Fibroblast of the aortic adventitia (primary cell): ENCODE results near the gene PAGE4. TPM values are rescaled to one million over a fixed set of nuclear protein-coding genes. Genes with fewer than 3 reads are reported as not detected.

Experiments
- DNase-seq: peaks from one replicate; pipeline ENCODE4 v3.0.0-alpha.2; 2010; ENCODE audit warnings: low read depth
- H3K4me3 ChIP-seq: 2 replicates; pipeline ENCODE4 v1.5.1; 2011; ENCODE audit warnings: low read depth, mild to moderate bottlenecking, control low read depth, low read length, moderate library complexity
- total RNA-seq: library from RNA; depleted of rRNA; stranded (reverse); fragments of >200 nt; gene quantifications from 2 replicates; pipeline ENCODE4 v1.2.3, GENCODE V29; 2012; ENCODE audit warnings: low replicate concordance
- TF ChIP-seq, protein P1 (sequence below): IDR thresholded peaks from 2 replicates; pipeline ENCODE4 v1.5.1; 2011; ENCODE audit warnings: mild to moderate bottlenecking, low read length, control low read depth, inconsistent platforms; ENCODE audit not compliant: insufficient read depth

PAGE4 gene
- total RNA-seq, 1 donor, result not detected

DNA sequence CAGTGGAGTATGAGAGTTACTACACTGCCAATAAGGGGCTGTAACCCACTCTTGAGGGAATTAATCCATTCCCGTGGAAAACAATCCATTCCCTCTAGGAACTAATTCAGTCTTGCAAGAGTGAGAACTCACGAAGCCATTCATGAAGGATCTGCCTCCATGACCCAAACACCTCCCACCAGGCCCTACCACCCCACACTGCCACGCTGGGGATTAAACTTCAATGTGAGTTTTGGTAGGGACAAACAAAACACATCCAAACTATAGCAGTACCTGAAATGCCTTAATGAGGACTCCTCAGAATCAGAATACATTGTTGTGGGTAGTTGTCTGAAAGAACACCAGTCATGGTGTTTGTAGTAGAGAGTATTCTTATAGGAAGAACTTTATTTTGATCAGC lies 19.2 kb downstream of the PAGE4 start:
- TF ChIP-seq, protein P1, sequence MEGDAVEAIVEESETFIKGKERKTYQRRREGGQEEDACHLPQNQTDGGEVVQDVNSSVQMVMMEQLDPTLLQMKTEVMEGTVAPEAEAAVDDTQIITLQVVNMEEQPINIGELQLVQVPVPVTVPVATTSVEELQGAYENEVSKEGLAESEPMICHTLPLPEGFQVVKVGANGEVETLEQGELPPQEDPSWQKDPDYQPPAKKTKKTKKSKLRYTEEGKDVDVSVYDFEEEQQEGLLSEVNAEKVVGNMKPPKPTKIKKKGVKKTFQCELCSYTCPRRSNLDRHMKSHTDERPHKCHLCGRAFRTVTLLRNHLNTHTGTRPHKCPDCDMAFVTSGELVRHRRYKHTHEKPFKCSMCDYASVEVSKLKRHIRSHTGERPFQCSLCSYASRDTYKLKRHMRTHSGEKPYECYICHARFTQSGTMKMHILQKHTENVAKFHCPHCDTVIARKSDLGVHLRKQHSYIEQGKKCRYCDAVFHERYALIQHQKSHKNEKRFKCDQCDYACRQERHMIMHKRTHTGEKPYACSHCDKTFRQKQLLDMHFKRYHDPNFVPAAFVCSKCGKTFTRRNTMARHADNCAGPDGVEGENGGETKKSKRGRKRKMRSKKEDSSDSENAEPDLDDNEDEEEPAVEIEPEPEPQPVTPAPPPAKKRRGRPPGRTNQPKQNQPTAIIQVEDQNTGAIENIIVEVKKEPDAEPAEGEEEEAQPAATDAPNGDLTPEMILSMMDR, result no peak
- H3K4me3 ChIP-seq, result no peak overlapping the region
- DNase-seq, result no peak

DNA sequence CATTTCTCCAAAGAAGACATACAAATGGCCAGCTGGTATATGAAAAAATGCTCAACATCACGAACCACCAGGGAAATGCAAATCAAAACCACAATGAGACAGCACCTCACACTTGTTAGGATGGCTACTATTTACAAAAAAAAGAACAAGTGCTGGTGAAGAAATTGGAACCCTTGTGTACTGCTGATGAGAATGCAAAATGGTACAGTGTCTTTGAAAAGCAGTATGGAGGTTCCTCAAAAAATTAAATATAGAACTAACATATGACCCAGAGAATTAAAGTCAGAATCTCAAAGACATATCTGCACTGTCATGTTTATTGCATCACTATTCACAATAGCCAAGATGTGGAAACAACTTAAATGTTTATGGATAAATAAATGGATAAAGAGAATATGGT lies 20.9 kb downstream of the PAGE4 start:
- TF ChIP-seq, protein P1, result no peak
- H3K4me3 ChIP-seq, result no peak overlapping the region
- no peak for DNase-seq

DNA sequence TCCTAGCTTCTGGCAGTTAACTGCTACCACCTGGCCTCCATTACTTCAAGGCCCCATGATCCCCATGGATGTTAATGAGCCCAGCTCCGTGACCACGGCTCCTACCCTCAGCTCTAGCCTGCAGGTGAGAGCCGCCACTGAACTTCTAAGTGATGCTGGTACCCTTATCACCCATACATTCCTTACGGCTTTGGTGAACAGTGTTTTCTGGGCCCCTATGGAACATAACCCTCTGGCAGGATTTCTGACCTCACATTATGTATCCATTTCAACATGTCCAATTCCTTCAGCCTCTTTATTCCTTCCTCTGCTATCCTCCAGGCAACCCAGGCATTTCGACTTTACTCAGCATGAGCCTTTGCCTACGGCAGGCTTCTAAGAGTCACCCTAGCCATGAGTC lies 24.6 kb downstream of the PAGE4 start:
- TF ChIP-seq, protein P1, result no peak
- no peak overlapping the region for H3K4me3 ChIP-seq
- DNase-seq, result no peak

DNA sequence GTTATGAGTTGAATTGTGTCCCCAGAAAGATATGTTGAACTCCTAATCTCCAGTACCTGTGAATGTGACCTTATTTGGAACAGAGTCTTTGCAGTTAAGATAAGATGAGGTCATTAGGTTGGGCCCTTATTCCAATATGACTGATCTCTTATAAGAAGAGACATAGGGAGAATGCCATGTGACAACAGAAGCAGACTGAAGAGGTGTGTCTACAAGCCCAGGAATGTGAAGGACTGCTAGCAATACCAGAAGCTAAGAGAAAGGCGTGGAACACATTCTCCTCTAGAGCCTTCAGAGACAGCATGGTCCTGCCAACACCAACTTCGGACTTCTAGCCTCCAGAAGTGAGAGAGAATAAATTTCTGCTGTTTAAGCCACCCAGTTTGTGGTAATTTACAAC lies 27.7 kb downstream of the PAGE4 start:
- no peak overlapping the region for H3K4me3 ChIP-seq
- DNase-seq, result no peak
- TF ChIP-seq, protein P1, result no peak

DNA sequence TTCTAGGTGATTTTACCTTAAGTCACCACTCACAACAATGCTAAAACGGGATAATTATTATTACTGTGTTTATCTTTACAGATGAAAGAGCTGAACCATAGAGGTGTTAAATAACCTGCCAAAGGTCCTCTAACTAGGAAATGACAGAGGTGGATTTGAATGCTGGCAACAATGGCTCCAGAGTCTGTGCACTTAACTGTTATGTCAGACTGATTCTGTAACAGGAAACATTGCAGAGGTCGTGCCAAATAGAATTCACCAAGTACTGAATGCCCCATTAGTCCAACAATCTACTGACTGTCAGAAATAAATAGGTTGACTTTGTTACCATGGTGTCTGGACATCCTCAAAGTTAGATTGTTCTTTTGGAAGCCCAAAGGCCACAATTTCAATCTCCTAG lies 29.2 kb downstream of the PAGE4 start:
- TF ChIP-seq, protein P1, result no peak
- DNase-seq, result no peak
- H3K4me3 ChIP-seq, result no peak overlapping the region

DNA sequence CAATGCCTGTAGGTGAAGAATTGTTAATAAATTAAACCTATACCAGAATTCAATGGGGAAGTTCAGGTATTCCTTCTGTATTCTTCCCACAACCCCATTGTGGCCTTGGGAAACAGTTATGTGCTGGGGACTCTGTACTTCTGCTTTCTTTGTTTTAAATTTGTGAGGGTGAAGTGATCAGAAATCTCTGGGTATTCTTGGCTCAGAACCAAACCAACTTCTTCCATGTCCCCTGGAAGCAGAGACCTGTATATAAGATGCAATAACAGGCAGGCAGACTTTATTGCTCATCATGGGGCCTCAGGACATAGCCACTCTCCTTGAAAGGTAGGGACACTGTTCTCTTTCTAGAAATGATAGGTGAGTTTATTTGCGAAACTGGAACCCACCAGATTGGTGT lies 30.4 kb downstream of the PAGE4 start:
- TF ChIP-seq, protein P1, result no peak
- DNase-seq, result no peak
- H3K4me3 ChIP-seq, result no peak overlapping the region

DNA sequence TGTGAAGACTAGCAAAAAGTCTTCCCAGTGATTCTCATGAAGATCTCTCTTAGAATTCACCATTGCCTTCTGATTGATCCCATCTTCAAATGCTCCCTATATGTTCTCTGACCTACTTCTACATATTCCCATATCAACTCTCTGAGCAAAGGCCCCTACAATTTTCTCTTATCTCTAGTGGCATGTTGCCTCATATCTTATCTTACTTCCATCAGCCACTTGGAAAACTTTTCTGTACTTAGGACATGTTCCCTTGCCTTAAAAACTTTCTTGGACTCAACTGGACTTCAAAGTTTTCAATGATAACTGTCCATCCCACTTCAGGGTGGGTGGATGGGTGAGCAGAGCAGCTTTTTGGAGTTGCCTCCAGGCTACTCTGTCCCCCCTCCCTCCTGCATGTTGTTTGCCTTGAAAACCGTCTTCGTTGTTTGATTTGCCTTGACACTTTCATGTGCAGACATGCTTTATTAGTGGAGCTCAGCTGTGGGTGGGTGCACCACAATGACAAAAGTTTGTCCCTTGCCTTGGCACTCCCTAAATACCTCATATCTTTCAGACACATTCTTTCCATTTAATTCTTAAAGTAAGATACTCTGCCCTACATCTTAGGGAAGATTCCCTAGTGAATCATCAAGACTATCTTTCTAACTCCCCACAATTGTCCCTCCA lies 31.9 kb downstream of the PAGE4 start:
- TF ChIP-seq, protein P1, result no peak
- H3K4me3 ChIP-seq, result no peak overlapping the region
- DNase-seq, result no peak
